Measurements from ENCODE around the gene STARD10.
"Not testable (repeated sequence)": the region's sequence is repeated elsewhere in the genome, so short reads cannot be mapped to it uniquely, and the experiment has no call there.

STARD10 gene

GRCh38 chr11:72831521-72832300 is 37.9 kb upstream of the STARD10 start:
- Mint-ChIP-seq H3K9me3 (no peaks in the 10 kb centered on the region), H3K4me1 (peaks cover 31% of the 10 kb centered on the region), H3K27ac (peak overlapping the region; percentile 76), H3K4me3 (no peak overlapping the region), H3K27me3 (no peaks in the 10 kb centered on the region), H3K36me3 (peaks cover 38% of the 10 kb centered on the region)
- CTCF ChIA-PET: interaction anchor here (0.6 to 11.5 kb wide), 22 partner anchors 9 to 457 kb away, joined by 3 to 180 read pairs (median 4); no protein-coding TSS in a partner anchor
- peak; percentile 66 for DNase-seq

DNA sequence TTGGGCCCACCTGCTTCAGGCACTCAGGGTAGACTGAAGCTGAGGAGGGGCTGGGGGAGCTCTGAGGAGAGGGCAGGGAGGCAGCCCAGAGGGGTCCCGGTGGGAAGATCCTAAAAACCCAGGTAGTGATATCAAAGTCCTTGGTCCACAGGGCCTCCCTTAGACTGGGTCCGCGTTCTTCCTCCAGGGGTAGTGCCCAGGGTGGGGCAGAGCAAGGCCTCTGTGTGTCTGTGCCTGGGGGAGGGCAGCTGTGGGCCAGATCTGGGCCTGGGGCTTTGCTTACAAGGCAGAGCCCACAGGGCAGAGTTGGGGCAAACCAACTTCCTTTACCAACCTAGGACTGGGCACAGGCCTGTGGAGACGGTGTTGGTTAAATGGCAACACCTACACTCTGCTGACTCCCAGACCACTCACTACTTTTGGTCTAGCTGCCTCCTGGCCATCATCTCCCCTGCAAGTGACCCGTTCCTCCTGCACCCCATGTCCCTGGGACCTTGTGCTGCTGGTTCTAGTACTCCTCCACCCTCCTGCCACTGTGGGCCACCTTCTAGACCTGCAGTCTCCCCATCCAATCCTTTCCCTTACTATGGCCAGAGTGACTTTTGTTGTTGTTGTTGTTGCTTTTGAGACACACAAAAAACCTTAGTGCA is 36.2 kb upstream of the STARD10 start:
- H3K36me3 Mint-ChIP-seq: peaks cover 41% of the 10 kb centered on the region
- peaks cover 24% of the 10 kb centered on the region for H3K4me1 Mint-ChIP-seq
- no peaks in the 10 kb centered on the region for H3K9me3 Mint-ChIP-seq
- CTCF ChIA-PET: interaction anchor here (1.2 to 11.5 kb wide), 5 partner anchors 11 to 389 kb away, joined by 3 to 180 read pairs (median 8); partner anchors contain the start of gene FCHSD2
- H3K4me3 Mint-ChIP-seq: no peak overlapping the region
- peak overlapping the region; percentile 42 for H3K27ac Mint-ChIP-seq
- no peaks in the 10 kb centered on the region for H3K27me3 Mint-ChIP-seq
- DNase-seq: no peak

DNA sequence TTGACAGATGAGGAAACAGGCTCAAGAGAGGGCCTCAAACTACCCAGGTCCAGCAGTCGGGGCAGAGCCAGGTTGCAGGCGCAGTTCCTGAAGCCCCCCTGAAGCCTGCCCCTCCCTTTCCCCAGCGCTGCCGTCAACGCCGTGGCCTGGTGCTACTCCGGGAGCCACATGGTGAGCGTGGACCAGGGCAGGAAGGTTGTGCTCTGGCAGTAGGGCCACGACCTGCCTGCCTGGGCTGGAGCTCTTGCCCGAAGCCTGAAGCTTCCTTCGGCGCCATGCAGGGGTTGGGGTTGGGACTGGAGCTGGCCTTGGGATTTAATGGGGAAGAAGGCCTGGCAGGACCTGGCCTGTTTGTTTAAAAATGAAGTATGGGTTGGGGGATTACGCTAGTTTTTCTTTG is 35.3 kb upstream of the STARD10 start:
- no peak overlapping the region for H3K27ac Mint-ChIP-seq
- CTCF ChIA-PET: interaction anchor here (11.5 kb wide), 1 partner anchor 349 kb away, joined by 180 read pairs; no protein-coding TSS in a partner anchor
- H3K36me3 Mint-ChIP-seq: peaks cover 44% of the 10 kb centered on the region
- no peak for DNase-seq
- H3K9me3 Mint-ChIP-seq: no peaks in the 10 kb centered on the region
- no peak overlapping the region for H3K4me3 Mint-ChIP-seq
- H3K4me1 Mint-ChIP-seq: peaks cover 21% of the 10 kb centered on the region
- H3K27me3 Mint-ChIP-seq: no peaks in the 10 kb centered on the region

GRCh38 chr11:72828692-72829101 is 34.9 kb upstream of the STARD10 start:
- peaks cover 49% of the 10 kb centered on the region for H3K36me3 Mint-ChIP-seq
- no peaks in the 10 kb centered on the region for H3K27me3 Mint-ChIP-seq
- H3K27ac Mint-ChIP-seq: peak overlapping the region; percentile 75
- CTCF ChIA-PET: interaction anchor here (0.7 to 11.5 kb wide), 3 partner anchors 15 to 350 kb away, joined by 3 to 180 read pairs (median 3); partner anchors contain the start of gene STARD10
- DNase-seq: no peak
- H3K9me3 Mint-ChIP-seq: no peaks in the 10 kb centered on the region
- peaks cover 21% of the 10 kb centered on the region for H3K4me1 Mint-ChIP-seq
- H3K4me3 Mint-ChIP-seq: no peak overlapping the region

DNA sequence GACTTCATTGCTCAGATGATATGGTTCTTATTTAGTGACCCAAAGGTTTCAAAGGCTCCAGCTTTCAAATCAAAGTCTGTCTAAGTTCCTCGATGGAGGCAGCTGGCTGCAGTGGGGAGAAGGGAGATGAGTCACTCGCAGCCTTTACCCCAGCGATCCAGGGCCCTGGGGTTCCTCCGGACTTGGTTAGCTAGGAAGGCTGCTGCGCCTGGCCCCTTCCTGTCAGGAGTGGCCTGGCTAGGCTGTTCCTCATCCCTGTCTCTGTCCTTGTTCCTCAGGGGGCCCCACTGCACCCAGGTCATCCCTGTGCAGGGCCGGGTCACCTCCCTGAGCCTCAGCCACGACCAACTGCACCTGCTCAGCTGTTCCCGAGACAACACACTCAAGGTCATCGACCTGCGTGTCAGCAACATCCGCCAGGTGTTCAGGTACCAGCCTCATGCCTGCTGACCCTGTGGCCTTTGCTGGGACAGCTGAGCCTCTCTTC is 34.3 kb upstream of the STARD10 start:
- Mint-ChIP-seq H3K9me3 (no peaks in the 10 kb centered on the region), H3K27me3 (no peaks in the 10 kb centered on the region), H3K4me3 (no peak overlapping the region), H3K27ac (peak overlapping the region; percentile 75), H3K36me3 (peaks cover 54% of the 10 kb centered on the region), H3K4me1 (peaks cover 21% of the 10 kb centered on the region)
- CTCF ChIA-PET: interaction anchor here (0.6 to 11.5 kb wide), 9 partner anchors 10 to 1643 kb away, joined by 3 to 180 read pairs (median 3); partner anchors contain the start of gene STARD10
- no peak for DNase-seq

- H3K4me1 Mint-ChIP-seq: peaks cover 22% of the 10 kb centered on the region
- peak overlapping the region; percentile 75 for H3K27ac Mint-ChIP-seq
- not testable (repeated sequence) for H3K9me3 Mint-ChIP-seq, H3K27me3 Mint-ChIP-seq, H3K4me3 Mint-ChIP-seq, DNase-seq
- CTCF ChIA-PET: interaction anchor here (0.6 to 11.5 kb wide), 8 partner anchors 10 to 1642 kb away, joined by 3 to 180 read pairs (median 3); no protein-coding TSS in a partner anchor
- peaks cover 52% of the 10 kb centered on the region for H3K36me3 Mint-ChIP-seq
Observed at GRCh38 chr11:72827656-72828055, 33.8 kb upstream of the STARD10 start.

DNA sequence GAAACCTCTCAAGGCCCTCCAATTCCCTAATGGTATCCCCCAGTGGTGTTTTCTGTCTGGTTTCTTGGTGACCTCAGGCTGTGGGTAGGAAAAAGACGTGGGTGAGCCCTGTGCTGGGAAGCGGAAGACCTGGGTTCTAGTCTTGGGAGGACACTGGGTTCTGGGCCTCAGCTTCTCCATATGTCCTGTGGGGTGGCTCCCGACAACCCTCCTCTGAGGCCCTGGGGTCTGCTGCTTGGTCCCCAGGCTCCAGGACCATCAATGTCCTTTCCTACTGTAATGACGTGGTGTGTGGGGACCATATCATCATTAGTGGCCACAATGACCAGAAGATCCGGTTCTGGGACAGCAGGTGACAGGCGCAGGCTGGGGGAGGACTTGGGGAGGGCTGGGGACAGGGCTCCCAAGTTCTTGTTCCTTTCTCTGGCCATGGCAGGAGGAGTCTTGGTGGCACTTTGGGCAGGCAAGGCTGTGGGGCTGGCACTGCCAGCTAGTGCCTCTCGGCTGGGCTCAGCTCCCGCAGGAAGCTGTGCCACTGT is 33.2 kb upstream of the STARD10 start:
- Mint-ChIP-seq H3K27ac (no peak overlapping the region), H3K4me1 (peaks cover 23% of the 10 kb centered on the region), H3K36me3 (peaks cover 50% of the 10 kb centered on the region), H3K27me3 (no peaks in the 10 kb centered on the region), H3K4me3 (no peak overlapping the region), H3K9me3 (no peaks in the 10 kb centered on the region)
- CTCF ChIA-PET: interaction anchor here (1.2 to 11.5 kb wide), 2 partner anchors 102 to 352 kb away, joined by 6 to 180 read pairs; no protein-coding TSS in a partner anchor
- DNase-seq: no peak

- H3K27me3 Mint-ChIP-seq: no peaks in the 10 kb centered on the region
- no peaks in the 10 kb centered on the region for H3K9me3 Mint-ChIP-seq
- H3K27ac Mint-ChIP-seq: no peak overlapping the region
- CTCF ChIA-PET: interaction anchor here (0.9 to 11.5 kb wide), 2 partner anchors 352 to 359 kb away, joined by 3 to 180 read pairs; no protein-coding TSS in a partner anchor
- peaks cover 48% of the 10 kb centered on the region for H3K36me3 Mint-ChIP-seq
- H3K4me3 Mint-ChIP-seq: no peak overlapping the region
- no peak for DNase-seq
- peaks cover 26% of the 10 kb centered on the region for H3K4me1 Mint-ChIP-seq
Observed at GRCh38 chr11:72826191-72826941, 32.5 kb upstream of the STARD10 start.

- peaks cover 31% of the 10 kb centered on the region for H3K4me1 Mint-ChIP-seq
- no peak overlapping the region for H3K4me3 Mint-ChIP-seq
- H3K27me3 Mint-ChIP-seq: no peaks in the 10 kb centered on the region
- DNase-seq: no peak
- peaks cover 48% of the 10 kb centered on the region for H3K36me3 Mint-ChIP-seq
- CTCF ChIA-PET: interaction anchor here (0.9 to 11.5 kb wide), 2 partner anchors 353 to 359 kb away, joined by 3 to 180 read pairs; no protein-coding TSS in a partner anchor
- H3K9me3 Mint-ChIP-seq: no peaks in the 10 kb centered on the region
- no peak overlapping the region for H3K27ac Mint-ChIP-seq
Observed at GRCh38 chr11:72825661-72826060, 31.8 kb upstream of the STARD10 start.

- no peak for DNase-seq
- peaks cover 37% of the 10 kb centered on the region for H3K4me1 Mint-ChIP-seq
- H3K36me3 Mint-ChIP-seq: peaks cover 51% of the 10 kb centered on the region
- H3K27ac Mint-ChIP-seq: no peak overlapping the region
- CTCF ChIA-PET: no interaction called here
- H3K4me3 Mint-ChIP-seq: no peak overlapping the region
- H3K9me3 Mint-ChIP-seq: no peaks in the 10 kb centered on the region
- no peaks in the 10 kb centered on the region for H3K27me3 Mint-ChIP-seq
Observed at GRCh38 chr11:72824811-72825505, 31.1 kb upstream of the STARD10 start.

DNA sequence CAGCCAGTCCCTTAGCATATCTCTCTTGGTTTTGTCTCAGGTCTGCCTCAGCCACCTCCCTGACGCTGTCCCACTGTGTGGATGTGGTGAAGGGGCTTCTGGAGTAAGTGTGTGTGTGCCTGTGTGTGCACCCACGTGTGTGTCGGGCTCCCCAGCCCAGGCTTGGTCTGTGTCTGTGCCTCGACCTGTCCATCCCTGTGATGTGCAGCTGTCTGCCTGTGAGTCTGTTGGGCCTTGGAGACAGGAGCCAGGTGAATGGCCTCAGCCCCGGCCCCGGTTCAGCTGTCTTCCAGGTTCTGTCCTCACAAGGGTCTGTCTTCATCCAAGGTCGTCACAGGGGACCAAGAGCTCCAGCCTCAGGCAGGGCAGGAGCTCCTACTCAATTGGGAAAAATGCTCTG is 30.2 kb upstream of the STARD10 start:
- Mint-ChIP-seq H3K9me3 (no peaks in the 10 kb centered on the region), H3K27me3 (no peaks in the 10 kb centered on the region), H3K4me1 (peaks cover 42% of the 10 kb centered on the region), H3K36me3 (peaks cover 51% of the 10 kb centered on the region), H3K4me3 (no peak overlapping the region), H3K27ac (no peak overlapping the region)
- no peak for DNase-seq
- CTCF ChIA-PET: interaction anchor here (1.0 kb wide), 1 partner anchor 99 kb away, joined by 3 read pairs; no protein-coding TSS in a partner anchor

- H3K27me3 Mint-ChIP-seq: no peaks in the 10 kb centered on the region
- DNase-seq: no peak
- CTCF ChIA-PET: interaction anchor here (1.0 kb wide), 1 partner anchor 98 kb away, joined by 3 read pairs; no protein-coding TSS in a partner anchor
- H3K27ac Mint-ChIP-seq: no peak overlapping the region
- H3K4me3 Mint-ChIP-seq: no peak overlapping the region
- H3K4me1 Mint-ChIP-seq: peaks cover 40% of the 10 kb centered on the region
- peaks cover 52% of the 10 kb centered on the region for H3K36me3 Mint-ChIP-seq
- no peaks in the 10 kb centered on the region for H3K9me3 Mint-ChIP-seq
Observed at GRCh38 chr11:72823105-72823804, 29.4 kb upstream of the STARD10 start.
